Smooth muscle cell (in vitro differentiated cells): Measurements from ENCODE around the gene ADAM12. TPM values are rescaled to one million over a fixed set of nuclear protein-coding genes. Genes with fewer than 3 reads are reported as not detected.

ENCODE experiments used
- DNase-seq: peaks from one replicate; lab custom pipeline; 2025; ENCODE audit not compliant: unreplicated experiment; lab: John Stamatoyannopoulos, UW
- H2AFZ ChIP-seq: fragments of 200-600 bp; sonication (generic); 2 replicates; pipeline ENCODE4 v1.6.0; 2016; ENCODE audit warnings: antibody characterized with exemption, low read depth, mild to moderate bottlenecking
- H3F3A ChIP-seq: fragments of 200-600 bp; sonication (generic); 2 replicates; pipeline ENCODE4 v1.6.0; 2017; ENCODE audit warnings: antibody characterized with exemption, low read depth
- H3K27ac ChIP-seq: fragments of 200-600 bp; sonication (generic); 2 replicates; pipeline ENCODE4 v1.5.1; 2016; ENCODE audit warnings: low read depth, mild to moderate bottlenecking
- H3K27me3 ChIP-seq: fragments of 200-600 bp; sonication (generic); 2 replicates; pipeline ENCODE4 v1.6.1; 2016; ENCODE audit warnings: low read depth, mild to moderate bottlenecking
- H3K36me3 ChIP-seq: fragments of 200-600 bp; sonication (generic); 2 replicates; pipeline ENCODE4 v1.5.1; 2016; ENCODE audit warnings: low read depth
- H3K4me1 ChIP-seq: fragments of 200-600 bp; sonication (generic); 2 replicates; pipeline ENCODE4 v1.5.1; 2016; ENCODE audit warnings: low read depth
- H3K4me2 ChIP-seq: fragments of 200-600 bp; sonication (generic); 2 replicates; pipeline ENCODE4 v1.6.0; 2016; ENCODE audit warnings: mild to moderate bottlenecking
- H3K4me3 ChIP-seq: fragments of 200-600 bp; sonication (generic); 2 replicates; pipeline ENCODE4 v1.5.1; 2016; ENCODE audit warnings: mild to moderate bottlenecking
- H3K79me2 ChIP-seq: fragments of 200-600 bp; sonication (generic); 2 replicates; pipeline ENCODE4 v1.6.0; 2016; ENCODE audit warnings: low read depth, mild to moderate bottlenecking
- H3K9ac ChIP-seq: fragments of 200-600 bp; sonication (generic); 2 replicates; pipeline ENCODE4 v1.6.0; 2016; ENCODE audit warnings: low read depth
- H3K9me3 ChIP-seq: fragments of 200-600 bp; sonication (generic); replicated peaks from 2 replicates; pipeline ENCODE4 v1.5.1; 2016; ENCODE audit warnings: low read depth
- H4K20me1 ChIP-seq: fragments of 200-600 bp; sonication (generic); 2 replicates; pipeline ENCODE4 v1.6.0; 2016; ENCODE audit warnings: low read depth
- WGBS: methylation state at CpG from one replicate; pipeline ENCODE4 v1.1.7; 2016; ENCODE audit warnings: low lambda C conversion rate; 5-methylcytosine and 5-hydroxymethylcytosine counted together
- polyA plus RNA-seq: library from polyadenylated mRNA; unstranded; fragments of >200 nt; fragmentation: Nextera tagmentation; extraction: Ambion mirVana; gene quantifications from 2 replicates; pipeline ENCODE4 v1.2.1, GENCODE V29; 2016
- total RNA-seq: library from RNA; depleted of rRNA; stranded (reverse); fragments of >200 nt; gene quantifications from 2 replicates; pipeline ENCODE4 v1.2.3, GENCODE V29; 2014
- TF ChIP-seq, protein P1 (sequence below): fragments of 200-600 bp; sonication (generic); IDR thresholded peaks from 2 replicates; pipeline ENCODE4 v1.5.1; 2017; ENCODE audit warnings: borderline replicate concordance, mild to moderate bottlenecking, antibody characterized with exemption; ENCODE audit not compliant: insufficient read depth, poor library complexity, severe bottlenecking

ADAM12 gene
- total and polyA plus RNA-seq, 2 experiments from 2014 or later = 40.0 to 54.3 TPM

DNA sequence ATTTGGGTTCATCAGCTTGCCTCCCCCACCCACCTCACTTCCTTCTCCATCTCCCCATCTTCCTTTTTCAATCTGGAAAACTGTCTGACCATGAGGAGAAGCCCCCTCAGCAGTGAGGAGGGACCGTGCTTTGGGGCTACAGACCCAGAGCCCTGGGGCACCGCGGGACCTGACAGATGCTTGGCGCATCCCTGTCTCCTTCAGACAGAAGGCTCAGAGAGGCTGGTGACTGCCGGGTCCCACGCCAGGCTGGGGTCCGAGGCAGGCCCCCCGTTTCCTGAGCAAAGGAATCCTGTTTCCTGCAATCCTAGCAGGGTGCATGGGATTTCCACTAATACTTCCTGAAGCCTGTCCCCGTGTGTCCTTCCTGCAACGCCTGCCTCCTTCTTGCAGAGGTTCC is 344.9 kb downstream of the ADAM12 start:
- peaks cover 3% of the 10 kb centered on the region for H3K36me3 ChIP-seq

DNA sequence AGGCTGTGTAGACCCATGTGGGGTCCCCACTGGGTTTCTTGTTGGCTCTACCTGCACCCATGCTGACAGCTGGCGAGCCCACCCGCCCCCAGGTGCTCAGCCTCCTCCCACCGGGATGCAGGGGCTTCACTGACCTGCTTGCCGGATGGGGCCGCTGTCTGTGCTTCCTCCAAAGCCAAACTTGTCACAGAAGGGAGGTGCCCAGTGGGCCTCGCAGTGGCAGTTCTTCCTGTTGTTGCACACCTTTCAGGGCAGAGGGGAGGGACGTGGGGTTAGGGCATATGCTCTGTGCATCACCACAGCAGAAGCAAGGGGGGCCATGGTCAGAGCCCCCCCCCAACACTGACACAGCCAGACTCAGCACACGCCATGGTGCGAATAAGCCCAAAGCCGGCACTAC is 345.4 kb downstream of the ADAM12 start:
- Histone ChIP-seq H3K36me3 (peaks cover 5% of the 10 kb centered on the region), H3K79me2 (no peaks in the 10 kb centered on the region), H3K4me2 (no peak overlapping the region), H3K27me3 (no peaks in the 10 kb centered on the region), H3K9me3 (no peaks in the 10 kb centered on the region), H3K4me1 (peaks cover 11% of the 10 kb centered on the region), H3K4me3 (no peak overlapping the region), H3K9ac (no peak overlapping the region), H2AFZ (no peak overlapping the region), H3K27ac (peak overlapping the region; percentile 95), H4K20me1 (no peaks in the 10 kb centered on the region), H3F3A (no peaks in the 10 kb centered on the region)
- 99% methylated on average over 8 of the region's 10 CpGs for WGBS
- DNase-seq = no peak
- TF ChIP-seq, protein P1, sequence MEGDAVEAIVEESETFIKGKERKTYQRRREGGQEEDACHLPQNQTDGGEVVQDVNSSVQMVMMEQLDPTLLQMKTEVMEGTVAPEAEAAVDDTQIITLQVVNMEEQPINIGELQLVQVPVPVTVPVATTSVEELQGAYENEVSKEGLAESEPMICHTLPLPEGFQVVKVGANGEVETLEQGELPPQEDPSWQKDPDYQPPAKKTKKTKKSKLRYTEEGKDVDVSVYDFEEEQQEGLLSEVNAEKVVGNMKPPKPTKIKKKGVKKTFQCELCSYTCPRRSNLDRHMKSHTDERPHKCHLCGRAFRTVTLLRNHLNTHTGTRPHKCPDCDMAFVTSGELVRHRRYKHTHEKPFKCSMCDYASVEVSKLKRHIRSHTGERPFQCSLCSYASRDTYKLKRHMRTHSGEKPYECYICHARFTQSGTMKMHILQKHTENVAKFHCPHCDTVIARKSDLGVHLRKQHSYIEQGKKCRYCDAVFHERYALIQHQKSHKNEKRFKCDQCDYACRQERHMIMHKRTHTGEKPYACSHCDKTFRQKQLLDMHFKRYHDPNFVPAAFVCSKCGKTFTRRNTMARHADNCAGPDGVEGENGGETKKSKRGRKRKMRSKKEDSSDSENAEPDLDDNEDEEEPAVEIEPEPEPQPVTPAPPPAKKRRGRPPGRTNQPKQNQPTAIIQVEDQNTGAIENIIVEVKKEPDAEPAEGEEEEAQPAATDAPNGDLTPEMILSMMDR = no peak

More for the DNA sequence above, 344.9 kb downstream of the ADAM12 start:
- no peak for DNase-seq
- Histone ChIP-seq H3K79me2 (no peaks in the 10 kb centered on the region), H3K27me3 (no peaks in the 10 kb centered on the region), H3K4me3 (no peak overlapping the region), H3K9me3 (no peaks in the 10 kb centered on the region), H3F3A (no peaks in the 10 kb centered on the region), H3K27ac (peak overlapping the region; percentile 95), H3K9ac (no peak overlapping the region), H3K4me2 (no peak overlapping the region), H4K20me1 (no peaks in the 10 kb centered on the region), H2AFZ (no peak overlapping the region), H3K4me1 (peaks cover 11% of the 10 kb centered on the region)
- 97% methylated on average over 10 of the region's 10 CpGs for WGBS
- TF ChIP-seq, protein P1 = no peak

DNA sequence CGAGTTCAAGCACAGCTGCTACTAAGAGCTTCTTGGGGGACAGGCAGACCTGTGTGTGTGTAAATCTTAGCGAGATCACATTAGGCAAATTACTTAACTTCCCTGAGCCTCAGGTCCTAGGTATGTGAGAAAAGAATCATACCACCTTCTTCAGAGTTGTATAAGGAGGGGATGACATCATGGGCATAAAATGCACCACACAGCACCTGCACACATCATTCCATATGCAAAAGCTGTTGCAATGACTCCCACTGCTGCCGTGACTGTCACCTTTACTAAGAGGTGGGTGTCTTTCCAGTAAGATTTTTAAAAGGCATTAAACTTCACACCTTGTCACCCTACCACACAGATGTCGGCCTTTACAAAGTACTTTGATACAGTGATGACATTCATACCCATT is 345.9 kb downstream of the ADAM12 start:
- Histone ChIP-seq H3K79me2 (no peaks in the 10 kb centered on the region), H3K4me3 (no peak overlapping the region), H3K36me3 (peaks cover 5% of the 10 kb centered on the region), H2AFZ (no peak overlapping the region), H3K4me1 (peaks cover 11% of the 10 kb centered on the region), H3K9ac (peak overlapping the region; percentile 89), H3F3A (no peaks in the 10 kb centered on the region), H3K4me2 (peak overlapping the region; percentile 43), H3K27me3 (no peaks in the 10 kb centered on the region), H4K20me1 (no peaks in the 10 kb centered on the region), H3K9me3 (no peaks in the 10 kb centered on the region), H3K27ac (peak overlapping the region; percentile 95)
- TF ChIP-seq, protein P1 = no peak
- 64% methylated on average over 4 of the region's 4 CpGs for WGBS
- no peak for DNase-seq

DNA sequence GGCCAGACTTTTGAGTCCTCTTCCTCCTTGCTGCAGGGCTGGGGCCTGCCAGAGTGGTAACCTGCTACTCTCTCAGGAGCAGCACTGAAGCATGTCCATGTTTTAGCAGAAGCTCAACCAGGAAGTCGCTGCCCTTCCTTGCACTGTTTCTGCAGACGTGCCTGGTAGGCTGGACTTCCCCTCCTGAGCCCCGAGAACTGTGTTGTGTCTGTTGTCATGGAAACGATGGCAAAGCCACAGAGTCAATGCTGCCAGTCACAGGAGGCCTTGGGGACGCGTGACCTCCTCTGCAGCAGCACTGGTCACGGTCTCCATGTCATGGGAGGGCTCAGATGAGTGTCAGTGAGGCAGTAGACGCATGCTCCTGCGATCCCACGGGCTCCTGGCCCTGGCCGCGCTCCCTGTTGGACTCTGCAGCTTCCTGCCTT is 346.5 kb downstream of the ADAM12 start:
- no peaks in the 10 kb centered on the region for H3K27me3 ChIP-seq
- no peaks in the 10 kb centered on the region for H4K20me1 ChIP-seq
- H3K9me3 ChIP-seq = no peaks in the 10 kb centered on the region
- H3K27ac ChIP-seq = peak overlapping the region; percentile 95
- no peaks in the 10 kb centered on the region for H3F3A ChIP-seq
- TF ChIP-seq, protein P1 = no peak
- peaks cover 11% of the 10 kb centered on the region for H3K4me1 ChIP-seq
- peak overlapping the region; percentile 43 for H3K4me2 ChIP-seq
- peaks cover 5% of the 10 kb centered on the region for H3K36me3 ChIP-seq
- no peaks in the 10 kb centered on the region for H3K79me2 ChIP-seq
- WGBS = 41% methylated on average over 12 of the region's 12 CpGs
- H2AFZ ChIP-seq = no peak overlapping the region
- peak; percentile 30 for DNase-seq
- no peak overlapping the region for H3K4me3 ChIP-seq
- H3K9ac ChIP-seq = peak overlapping the region; percentile 89
